CD4-positive, alpha-beta T cell treated with Interferon gamma for 1 hour (primary cell): ENCODE data around the gene HDAC1.
A peak's percentile ranks its signal among the peaks of the same experiment; 100 is the strongest.
"Not testable (repeated sequence)": the region's sequence is repeated elsewhere in the genome, so short reads cannot be mapped to it uniquely, and the experiment has no call there.

ENCODE experiments used
- DNase-seq: peaks from one replicate; pipeline ENCODE4 v3.0.0-alpha.2; 2020

Gene HDAC1

DNA sequence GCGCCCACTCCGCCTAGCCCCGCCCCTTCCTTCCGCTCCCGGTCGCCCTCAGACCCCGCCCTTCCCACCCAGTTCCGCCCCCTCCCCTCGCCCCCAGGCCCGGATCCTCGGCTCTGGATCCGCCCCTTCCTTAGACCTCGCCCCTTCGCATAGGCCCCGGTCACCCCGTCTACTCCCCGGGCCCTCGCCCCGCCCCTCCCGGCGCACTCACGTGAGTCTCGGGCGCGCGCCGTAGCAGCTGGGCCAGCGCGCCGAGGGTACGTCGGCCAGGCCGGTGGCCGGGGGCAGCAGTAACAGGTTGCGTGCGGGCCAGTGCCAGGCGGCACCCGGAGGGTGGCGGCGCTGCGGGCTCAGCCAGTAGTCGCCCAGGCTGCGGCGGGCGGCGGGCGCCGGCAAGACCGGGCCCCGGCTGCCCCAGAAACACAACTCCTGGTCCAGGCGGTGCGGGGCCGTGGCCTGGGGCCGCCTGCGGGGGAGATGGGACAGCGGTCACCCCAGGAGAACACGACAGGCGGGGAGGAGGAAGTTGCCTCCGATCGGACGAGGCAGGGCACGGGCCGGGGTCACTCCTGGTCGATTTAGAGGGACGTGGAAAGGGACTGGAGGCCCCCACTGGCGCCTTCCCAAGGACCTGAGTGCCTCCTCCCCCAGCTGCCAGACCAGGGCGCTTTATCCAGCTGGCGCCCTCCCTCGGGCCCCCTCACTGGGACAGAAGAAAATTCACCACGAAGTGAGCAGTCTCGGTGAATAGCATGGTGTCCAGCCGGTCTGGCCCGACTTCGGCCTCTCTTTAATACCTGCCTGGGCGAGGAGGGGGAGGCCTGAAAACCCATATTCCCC lies 59.7 kb downstream of the HDAC1 start:
- DNase-seq = peak; percentile 94

DNA sequence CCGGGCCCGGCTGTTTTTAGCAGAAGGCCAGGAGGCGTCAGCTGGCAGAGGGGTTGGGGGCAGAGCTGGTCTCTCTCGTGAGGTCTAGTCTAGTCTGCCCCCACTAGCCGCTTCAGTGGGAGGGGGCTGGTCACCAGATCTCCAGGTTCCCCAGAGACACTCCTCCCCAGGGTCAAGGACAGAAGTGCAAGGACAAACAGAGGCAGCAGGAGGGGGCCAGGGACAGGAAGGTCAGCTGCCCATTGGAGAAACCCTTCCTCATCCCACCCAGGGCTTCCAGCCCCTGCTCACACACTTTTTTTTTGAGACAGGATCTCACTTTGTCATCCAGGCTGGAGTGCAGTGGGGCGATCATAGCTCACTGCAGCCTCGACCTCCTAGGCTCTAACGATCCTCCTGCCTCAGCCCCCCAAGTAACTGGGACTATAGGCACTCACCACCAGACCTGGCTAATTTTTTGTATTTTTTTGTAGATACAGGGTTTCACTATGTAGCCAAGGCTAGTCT lies 60.4 kb downstream of the HDAC1 start:
- DNase-seq = no peak

DNA sequence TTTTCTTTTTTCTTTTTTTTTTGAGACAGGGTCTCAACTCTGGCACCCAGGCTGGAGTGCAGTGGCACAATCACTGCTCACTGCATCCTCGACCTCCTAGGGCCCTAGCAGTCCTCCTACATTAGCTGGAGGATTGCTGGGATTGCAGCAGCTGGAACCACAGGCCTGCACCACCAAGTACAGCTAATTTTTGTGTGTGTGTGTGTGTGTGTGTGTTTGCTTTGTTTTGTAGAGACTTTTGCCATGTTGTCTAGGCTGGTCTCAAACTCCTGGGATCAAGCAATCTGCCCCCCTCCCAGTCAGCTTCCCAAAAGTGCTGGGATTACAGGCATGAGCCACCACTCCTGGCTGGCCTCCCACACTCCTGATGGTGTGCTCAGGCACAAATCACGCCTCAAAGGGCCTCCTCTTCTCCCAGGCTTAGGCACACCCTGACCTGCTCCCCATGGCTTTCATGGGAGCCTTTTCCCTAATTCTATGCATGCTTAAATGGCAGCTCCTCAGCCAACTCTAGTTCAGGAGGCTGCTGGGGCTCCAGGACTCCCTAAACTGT lies 61.0 kb downstream of the HDAC1 start:
- no peak for DNase-seq

DNA sequence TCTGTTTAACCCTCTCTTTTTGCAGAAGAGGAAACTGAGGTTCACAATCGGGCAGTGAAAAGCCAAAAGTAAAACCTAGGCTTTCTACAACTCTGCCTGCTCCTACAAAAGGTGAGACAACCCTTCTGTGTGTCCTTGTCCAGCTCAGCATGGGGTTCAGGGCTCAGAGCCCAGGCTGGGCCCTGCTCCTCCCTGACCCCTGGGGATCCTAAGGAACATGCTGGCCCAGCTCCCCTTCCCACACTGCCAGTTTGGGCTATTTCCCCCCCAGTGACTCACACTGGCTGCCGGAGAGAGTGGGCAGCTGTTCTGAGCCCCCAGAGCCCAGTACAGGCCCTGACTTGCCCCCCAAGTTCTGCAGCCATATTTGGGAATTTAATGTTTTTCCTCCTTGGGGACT lies 61.5 kb downstream of the HDAC1 start:
- no peak for DNase-seq

DNA sequence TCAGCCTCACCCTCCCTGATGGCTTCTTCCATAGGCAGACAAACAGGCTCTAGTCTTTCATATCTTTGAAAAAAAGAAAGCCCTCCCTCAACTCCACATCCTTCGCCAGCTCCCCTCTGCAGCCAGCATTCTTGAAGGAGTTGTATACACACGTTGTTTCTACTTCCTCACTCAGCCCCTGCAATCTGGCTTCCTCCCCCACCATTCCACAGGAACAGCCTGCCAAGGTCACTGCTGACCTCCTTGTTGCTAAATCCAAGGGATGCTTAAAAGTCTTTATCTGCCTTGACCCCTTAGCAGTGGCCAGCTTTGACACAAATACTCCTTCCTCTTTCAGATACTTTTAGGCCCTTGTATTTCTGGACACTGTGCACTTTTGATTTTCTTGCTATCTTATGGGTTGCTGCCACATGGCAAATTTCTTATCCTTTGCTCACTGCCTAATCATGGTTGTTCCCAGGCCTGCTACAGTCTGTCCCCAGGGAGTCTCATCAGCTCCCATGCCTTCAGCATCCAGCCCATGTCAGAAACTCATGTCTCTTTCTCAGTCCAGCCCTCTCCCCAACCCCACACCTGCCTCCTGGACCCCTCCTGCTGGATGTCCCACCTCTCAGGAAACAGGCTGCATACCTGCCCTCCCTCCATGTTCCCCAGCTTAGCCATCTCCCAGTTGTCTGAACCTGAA lies 62.1 kb downstream of the HDAC1 start:
- no peak for DNase-seq

DNA sequence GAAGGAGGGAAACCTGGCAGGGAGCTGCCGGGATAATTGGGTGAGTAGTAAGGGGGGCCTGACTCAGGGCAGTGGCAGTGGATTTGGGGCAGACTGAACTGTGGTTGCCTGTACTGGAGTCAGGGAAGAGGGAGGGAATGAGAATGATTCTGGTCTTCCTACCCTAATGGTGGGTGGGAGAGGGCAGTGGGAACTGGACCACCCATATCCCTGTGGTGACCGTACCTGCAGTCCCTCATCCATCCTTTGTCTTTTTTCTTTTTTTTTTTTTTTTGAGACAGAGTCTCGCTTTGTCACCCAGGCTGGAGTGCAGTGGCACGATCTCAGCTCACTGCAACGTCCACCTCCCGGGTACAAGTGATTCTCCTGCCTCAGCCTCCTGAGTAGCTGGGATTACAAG lies 63.9 kb downstream of the HDAC1 start:
- not testable (repeated sequence) for DNase-seq

DNA sequence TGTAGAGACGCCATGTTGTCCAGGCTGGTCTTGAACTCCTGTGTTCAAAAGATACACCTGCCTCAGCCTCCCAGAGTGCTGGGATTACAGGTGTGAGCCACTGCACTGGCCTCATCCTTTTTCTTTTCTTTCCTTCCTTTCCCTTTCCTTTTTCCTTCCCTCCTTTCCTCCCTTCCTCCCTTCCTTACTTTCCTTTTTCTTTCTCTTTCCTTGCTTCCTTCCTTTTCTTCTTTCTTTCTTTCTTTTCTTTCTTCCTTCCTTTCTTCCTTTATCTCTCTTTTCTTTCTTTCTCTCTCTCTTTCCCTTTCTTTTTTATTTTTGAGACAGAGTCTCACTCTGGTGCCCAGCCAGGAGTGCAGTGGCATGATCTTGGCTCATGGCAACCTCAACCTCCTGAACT lies 64.6 kb downstream of the HDAC1 start:
- no peak for DNase-seq

GRCh38 chr1:32357614-32358013 lies 65.7 kb downstream of the HDAC1 start:
- DNase-seq = no peak

DNA sequence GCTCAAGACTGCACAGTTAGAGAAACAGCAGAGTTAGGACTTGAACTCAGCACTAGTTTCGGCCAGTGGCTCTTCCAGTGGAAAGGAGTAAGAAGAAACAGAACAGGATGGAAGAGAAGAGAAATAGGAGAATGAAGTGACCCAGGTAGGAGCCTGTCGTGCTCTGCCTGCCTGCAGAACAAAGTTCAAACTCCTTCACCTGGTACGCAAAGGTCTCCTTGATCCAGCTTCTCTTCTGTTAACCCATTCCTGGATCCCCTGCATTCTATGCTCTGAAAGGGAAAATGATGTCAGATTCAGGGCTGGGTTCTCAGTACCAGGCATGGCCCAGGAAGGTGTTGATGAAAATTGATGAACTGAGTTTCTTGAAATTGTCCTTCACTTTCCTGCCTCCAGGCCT lies 66.6 kb downstream of the HDAC1 start:
- no peak for DNase-seq

GRCh38 chr1:32361308-32361673 lies 69.4 kb downstream of the HDAC1 start:
- DNase-seq = no peak

DNA sequence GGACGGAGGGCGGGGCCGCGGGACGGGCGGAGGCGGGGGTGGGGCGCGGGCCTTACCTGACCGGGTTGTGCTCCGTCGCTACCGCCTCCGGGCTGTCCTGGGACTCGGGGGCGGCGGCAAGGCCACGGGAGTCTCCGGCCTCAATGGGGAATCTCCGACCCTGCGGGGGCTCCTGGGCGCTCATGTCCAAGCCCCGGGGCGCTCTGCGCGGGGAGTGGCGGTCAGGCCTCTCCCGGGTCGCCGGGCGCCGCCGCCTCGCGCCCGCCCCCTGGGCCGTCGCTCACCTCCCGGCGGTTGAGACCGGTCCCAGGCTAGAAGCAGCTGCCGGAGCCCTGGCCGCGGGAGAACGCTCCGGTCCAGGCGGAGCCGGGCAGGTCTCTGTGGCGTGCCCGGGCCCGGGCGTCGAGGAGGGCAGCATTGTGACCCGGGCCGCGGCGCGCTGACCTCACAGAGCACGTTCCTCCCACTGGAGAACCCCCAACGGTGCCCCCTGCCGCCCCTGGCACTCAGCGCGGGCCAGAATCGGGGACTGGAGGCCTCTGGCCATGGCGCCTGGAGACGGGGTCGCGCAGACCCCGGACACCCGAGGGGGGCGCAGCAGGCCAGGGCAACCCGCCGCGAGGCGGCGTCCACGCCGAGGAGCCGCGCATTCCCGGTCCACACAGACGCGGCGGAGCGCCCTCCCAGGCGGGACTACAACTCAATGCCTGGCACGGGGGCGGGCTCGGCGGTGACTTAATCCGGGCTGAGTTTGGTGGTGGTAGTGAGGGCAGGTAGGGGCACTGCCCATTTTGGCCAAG lies 70.0 kb downstream of the HDAC1 start:
- DNase-seq = peak; percentile 12

DNA sequence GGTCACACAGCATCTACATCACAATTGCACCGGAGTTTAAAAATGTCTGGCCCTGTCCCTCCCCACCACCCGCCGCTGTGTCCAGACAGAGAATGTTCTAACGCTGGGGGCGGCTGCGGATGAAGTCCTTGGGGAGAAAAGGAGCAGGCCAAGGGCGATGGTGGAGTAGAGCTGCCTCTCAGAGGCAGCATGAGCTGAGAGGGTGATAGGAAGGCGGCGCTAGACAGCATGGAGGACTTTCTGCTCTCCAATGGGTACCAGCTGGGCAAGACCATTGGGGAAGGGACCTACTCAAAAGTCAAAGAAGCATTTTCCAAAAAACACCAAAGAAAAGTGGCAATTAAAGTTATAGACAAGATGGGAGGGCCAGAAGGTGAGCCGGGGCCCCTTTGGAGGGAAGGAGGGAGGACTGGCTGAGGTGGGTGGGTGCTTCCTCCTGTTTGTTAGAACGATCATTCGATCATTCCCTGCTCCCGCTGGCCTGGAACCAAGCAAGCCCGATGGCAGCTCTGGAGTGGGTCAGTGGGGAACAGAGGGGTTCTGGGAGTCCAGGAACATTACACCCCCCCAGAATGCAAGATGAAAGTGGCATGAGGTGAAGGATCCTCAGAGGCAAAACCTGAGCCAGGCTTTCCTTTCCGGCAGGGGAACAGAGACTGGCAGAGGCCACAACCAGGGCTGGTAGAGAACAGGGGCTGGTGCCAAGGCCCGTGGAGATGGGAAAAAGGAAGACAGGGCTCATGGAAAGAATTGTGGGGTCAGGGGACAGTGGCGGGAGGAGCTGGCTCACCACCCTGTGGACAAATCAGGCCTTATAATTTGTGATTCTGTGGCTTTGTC lies 70.8 kb downstream of the HDAC1 start, which contains the start of the genes FAM229A and TSSK3:
FAM229A (minus strand) TSS at position 12 of the 840 bp plus-strand sequence. CDS start 394 bp downstream, outside the sequence.
TSSK3 (plus strand) TSS at position 66 of the 840 bp plus-strand sequence; CDS start at position 229, 163 bp downstream.
- DNase-seq = no peak

GRCh38 chr1:32363713-32364112 lies 71.8 kb downstream of the HDAC1 start:
- DNase-seq = no peak

DNA sequence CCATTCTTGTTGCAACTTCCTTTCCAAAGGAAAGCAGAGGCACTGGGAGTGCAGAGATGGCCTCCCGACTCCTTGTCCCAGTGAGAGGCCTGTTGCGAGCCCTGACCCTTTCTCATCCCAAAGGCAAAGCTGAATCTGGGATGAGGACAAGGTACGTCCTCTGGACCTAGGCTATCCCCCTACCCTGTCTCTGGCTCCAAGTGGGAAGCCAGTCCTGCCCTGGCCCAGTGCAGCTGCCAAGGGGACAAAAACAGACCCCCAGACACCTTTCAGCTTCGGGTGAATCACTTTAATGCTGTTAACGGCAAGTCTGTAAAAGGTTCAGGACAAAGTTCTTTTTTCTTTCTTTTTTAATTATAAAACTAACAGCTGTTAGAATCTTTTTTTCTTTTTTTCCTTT lies 73.0 kb downstream of the HDAC1 start:
- DNase-seq = no peak

- no peak for DNase-seq
Observed at GRCh38 chr1:32365445-32365844, 73.6 kb downstream of the HDAC1 start.

DNA sequence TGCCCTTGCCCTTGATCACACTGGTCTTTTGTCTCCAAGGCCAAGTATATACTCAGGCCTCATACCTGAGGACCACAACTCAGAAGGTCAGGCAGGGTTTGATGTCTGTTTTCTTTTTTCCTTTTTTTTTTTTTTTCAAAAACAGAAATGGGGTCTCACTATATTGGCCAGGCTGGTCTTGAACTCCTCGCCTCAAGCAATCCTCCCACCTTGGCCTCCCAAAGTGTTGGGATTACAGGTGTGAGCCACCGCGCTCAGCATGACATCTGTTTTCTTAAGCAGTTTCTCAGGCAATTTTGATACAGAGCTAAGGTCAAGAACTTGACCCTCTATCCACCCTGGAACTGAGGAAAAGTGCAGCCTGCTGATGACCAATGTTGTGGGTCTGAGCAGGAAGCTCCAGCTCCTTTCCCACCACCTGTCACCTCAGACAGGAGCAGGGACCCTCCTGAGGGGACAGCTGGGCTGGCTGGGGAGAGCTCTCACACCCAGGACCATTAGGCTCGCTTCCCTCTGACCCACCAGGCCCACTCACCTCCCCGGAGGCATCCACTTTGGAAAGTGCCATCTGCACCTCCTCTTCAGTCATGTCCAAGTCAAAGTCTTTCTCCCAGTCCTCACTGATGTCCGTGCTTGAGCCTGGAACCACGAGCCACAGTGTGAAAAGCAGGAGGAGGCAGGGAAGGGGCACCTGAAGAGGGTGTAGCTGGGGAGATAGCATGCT lies 76.2 kb downstream of the HDAC1 start:
- no peak for DNase-seq

- peak; percentile 63 for DNase-seq
Observed at GRCh38 chr1:32372149-32372756, 80.4 kb downstream of the HDAC1 start.

DNA sequence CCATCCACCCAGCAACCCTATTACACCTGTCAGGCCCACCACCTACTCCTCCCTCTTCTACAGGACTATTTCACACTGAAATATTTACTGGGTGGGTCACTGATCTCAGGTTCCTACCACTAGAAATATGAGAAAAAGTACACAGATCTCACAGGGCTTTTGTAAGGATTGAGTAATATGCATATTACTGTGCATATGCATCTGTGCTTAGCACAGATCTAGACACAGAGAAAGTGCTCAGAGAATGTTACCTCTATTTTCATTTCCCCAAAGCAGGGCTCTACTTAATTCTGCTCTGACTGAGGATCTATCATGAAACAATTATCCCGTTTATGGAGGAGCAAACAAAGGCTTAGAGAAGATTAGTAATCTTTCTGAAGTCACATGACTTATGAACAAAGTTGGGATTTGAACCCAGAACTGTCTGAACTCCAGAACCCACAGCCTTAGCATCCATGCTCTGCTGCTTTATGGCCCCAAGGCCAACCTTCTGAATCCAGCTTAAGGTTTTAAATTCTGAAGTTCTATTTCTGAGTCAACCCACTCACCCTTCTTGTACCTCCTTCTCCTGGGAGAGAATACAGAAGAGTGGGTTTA lies 82.2 kb downstream of the HDAC1 start:
- no peak for DNase-seq

DNA sequence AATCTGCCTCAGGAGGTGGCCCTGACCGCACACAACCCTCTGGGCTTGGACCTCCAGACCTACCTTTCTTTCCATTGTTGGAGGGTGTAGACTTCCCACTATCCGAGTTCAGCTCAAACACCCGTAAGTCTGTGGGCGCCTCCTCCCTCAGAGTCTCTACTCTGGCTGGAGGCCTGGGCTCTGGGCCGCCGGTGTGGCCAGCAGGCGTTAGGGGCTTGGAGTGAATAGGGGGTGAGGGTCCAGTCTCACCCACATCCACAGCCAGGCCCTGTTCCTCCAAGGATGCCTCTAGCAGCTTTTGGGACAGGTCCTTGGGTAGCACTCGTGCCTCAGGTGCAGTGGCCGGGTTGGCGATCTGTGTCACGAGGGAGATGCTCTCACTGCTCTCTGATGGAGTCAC lies 84.3 kb downstream of the HDAC1 start:
- no peak for DNase-seq

GRCh38 chr1:32377541-32378220 lies 85.8 kb downstream of the HDAC1 start:
- no peak for DNase-seq
